Brain microvascular endothelial cell (primary cell): ENCODE measurements around the gene PLD1.

ENCODE experiments used
- DNase-seq: peaks from one replicate; pipeline ENCODE4 v3.0.0-alpha.2; 2020
- H3K27ac ChIP-seq: fragments of 250-450 bp; sonication (Bioruptor Pico); 2 replicates; pipeline ENCODE4 v1.5.1; 2020; ENCODE audit warnings: mild to moderate bottlenecking, moderate library complexity
- H3K27me3 ChIP-seq: fragments of 250-450 bp; sonication (Bioruptor Pico); replicated peaks from 2 replicates; pipeline ENCODE4 v1.5.1; 2020; ENCODE audit warnings: mild to moderate bottlenecking
- H3K36me3 ChIP-seq: fragments of 250-450 bp; sonication (Bioruptor Pico); replicated peaks from 2 replicates; pipeline ENCODE4 v1.5.1; 2020; ENCODE audit warnings: mild to moderate bottlenecking
- H3K4me3 ChIP-seq: 2 replicates; pipeline ENCODE4 v1.5.1; 2011; ENCODE audit warnings: low read depth, mild to moderate bottlenecking, control low read depth, low read length, moderate library complexity
- CTCF ChIP-seq: IDR thresholded peaks from 2 replicates; pipeline ENCODE4 v1.5.1; 2011; ENCODE audit warnings: low read depth, mild to moderate bottlenecking, moderate library complexity, low read length, control low read depth, inconsistent platforms; ENCODE audit errors: missing control alignments
- in situ Hi-C: cut with HindIII; loops from 2 replicates; pipeline ENCODE4 v1.10.0; 2017; ENCODE audit warnings: low sequenced_read_pairs, low pct_ligation_motif_present

The PLD1 gene

GRCh38 chr3:171729452-171730334 is 80.6 kb downstream of the PLD1 start:
- no peak for DNase-seq
- Histone ChIP-seq H3K27ac (no peak overlapping the region), H3K27me3 (no peaks in the 10 kb centered on the region), H3K36me3 (peaks cover 7% of the 10 kb centered on the region), H3K4me3 (no peak overlapping the region)
- no peak for TF ChIP-seq CTCF
- in situ Hi-C loops = no loop called here

- Histone ChIP-seq H3K27me3 (no peaks in the 10 kb centered on the region), H3K4me3 (no peak overlapping the region), H3K36me3 (peaks cover 6% of the 10 kb centered on the region), H3K27ac (no peak overlapping the region)
- no peak for TF ChIP-seq CTCF
- in situ Hi-C loops = no loop called here
- DNase-seq = no peak
These were observed 83.0 kb downstream of the PLD1 start for GRCh38 chr3:171727288-171727687.

- no peaks in the 10 kb centered on the region for H3K36me3 ChIP-seq
- in situ Hi-C loops = no loop called here
- no peak overlapping the region for H3K4me3 ChIP-seq
- H3K27me3 ChIP-seq = no peaks in the 10 kb centered on the region
- DNase-seq = no peak
- H3K27ac ChIP-seq = no peak overlapping the region
- no peak for TF ChIP-seq CTCF
These were observed 91.6 kb downstream of the PLD1 start for GRCh38 chr3:171718493-171719185.

- Histone ChIP-seq H3K4me3 (no peak overlapping the region), H3K27me3 (no peaks in the 10 kb centered on the region), H3K36me3 (peaks cover 3% of the 10 kb centered on the region), H3K27ac (no peak overlapping the region)
- in situ Hi-C loops = no loop called here
- TF ChIP-seq CTCF = no peak
- no peak for DNase-seq
These were observed 95.1 kb downstream of the PLD1 start for GRCh38 chr3:171715155-171715554.

- Histone ChIP-seq H3K36me3 (peaks cover 3% of the 10 kb centered on the region), H3K27ac (peak overlapping the region; percentile 81), H3K4me3 (no peak overlapping the region), H3K27me3 (no peaks in the 10 kb centered on the region)
- no peak for TF ChIP-seq CTCF
- in situ Hi-C loops = no loop called here
- peak; percentile 61 for DNase-seq
These were observed 97.9 kb downstream of the PLD1 start for GRCh38 chr3:171712171-171712938.
